SK-N-MC (cell line): Measurements from ENCODE around the gene MLN.

Source experiments
- DNase-seq: peaks from one replicate; pipeline ENCODE4 v3.0.0-alpha.2; 2011; ENCODE audit warnings: low read depth, low spot score
- H3K27ac ChIP-seq: fragments of 200-600 bp; sonication (generic); 2 replicates; pipeline ENCODE4 v1.5.1; 2016; ENCODE audit warnings: mixed run types
- H3K36me3 ChIP-seq: fragments of 200-600 bp; sonication (generic); 2 replicates; pipeline ENCODE4 v1.6.1; 2017; ENCODE audit warnings: antibody characterized with exemption, low read length, mixed read lengths; ENCODE audit not compliant: insufficient read depth
- H3K4me3 ChIP-seq: fragments of 200-600 bp; sonication (generic); 2 replicates; pipeline ENCODE4 v1.5.1; 2016
- H3K9ac ChIP-seq: fragments of 200-600 bp; sonication (generic); 2 replicates; pipeline ENCODE4 v1.8.0; 2017; ENCODE audit warnings: mixed run types, mixed read lengths; ENCODE audit not compliant: insufficient read length
- H3K9me3 ChIP-seq: fragments of 200-600 bp; sonication (generic); 2 replicates; pipeline ENCODE4 v1.6.1; 2017; ENCODE audit warnings: low read depth, mild to moderate bottlenecking, antibody characterized with exemption, low read length, moderate library complexity, mixed read lengths
- EZH2 ChIP-seq: fragments of 200-600 bp; sonication (generic); IDR thresholded peaks from one replicate; pipeline ENCODE4 v1.6.1; 2017; ENCODE audit warnings: antibody characterized with exemption
- FOXP2 ChIP-seq: optimal IDR thresholded peaks from 2 replicates; pipeline ENCODE3; 2011; ENCODE audit warnings: mild to moderate bottlenecking, moderate library complexity; ENCODE audit not compliant: insufficient read depth; ENCODE audit errors: extremely low read length, control extremely low read depth
- POLR2AphosphoS5 ChIP-seq: IDR thresholded peaks from 2 replicates; pipeline ENCODE4 v1.6.1; 2012; ENCODE audit warnings: mild to moderate bottlenecking, low read depth, low read length, borderline replicate concordance

MLN gene

DNA sequence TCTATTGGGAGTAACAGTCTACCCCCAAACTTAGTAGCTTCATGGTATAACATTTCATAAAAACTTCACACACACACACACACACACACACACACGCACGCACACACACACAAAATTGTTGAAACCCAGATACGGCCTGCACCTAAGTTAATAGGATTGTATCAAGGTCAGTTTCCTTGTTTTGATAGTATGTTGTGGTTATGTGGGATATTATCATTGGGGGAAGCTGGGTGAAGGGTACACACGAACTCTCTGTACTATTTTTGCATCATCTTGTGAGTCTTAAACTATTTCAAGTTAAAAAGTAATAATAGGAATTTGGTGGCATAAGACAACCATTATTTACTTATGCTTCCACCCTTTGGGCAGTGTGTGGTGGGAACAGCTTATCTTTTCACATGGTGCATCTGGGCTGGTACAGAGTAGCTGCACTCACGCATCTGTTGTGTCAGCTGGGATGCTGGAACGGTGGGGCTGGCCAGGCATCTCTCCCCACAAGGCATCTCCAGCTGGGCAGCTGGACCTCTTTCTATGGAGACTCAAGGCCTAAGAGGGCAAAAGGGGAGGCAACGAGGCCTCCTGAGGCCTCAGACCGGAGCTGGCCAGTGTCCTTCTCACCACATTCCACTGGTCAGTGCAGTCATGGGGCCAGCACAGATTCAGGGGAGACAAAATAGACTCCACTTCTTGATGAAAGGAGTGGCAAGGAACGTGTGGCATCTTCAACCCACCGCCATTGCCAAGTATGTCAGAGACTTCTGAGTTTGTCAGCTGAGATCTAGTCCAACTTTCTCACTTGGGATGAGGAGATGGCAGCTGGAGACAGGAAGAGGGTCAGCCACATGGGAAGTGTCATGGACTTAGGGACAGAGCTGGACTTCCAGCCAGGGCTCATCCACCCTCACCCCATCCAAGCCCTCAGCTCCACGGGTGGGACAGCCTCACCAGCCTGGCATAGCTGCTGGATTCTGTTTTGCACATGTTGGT lies 36.6 kb downstream of the MLN start:
- Histone ChIP-seq H3K27ac (no peak overlapping the region), H3K9me3 (no peaks in the 10 kb centered on the region), H3K9ac (no peak overlapping the region), H3K36me3 (peaks cover 2% of the 10 kb centered on the region), H3K4me3 (no peak overlapping the region)
- no peak for DNase-seq
- TF ChIP-seq FOXP2 (no peak), POLR2AphosphoS5 (no peak), EZH2 (no peak)

- DNase-seq = no peak
- H3K27ac ChIP-seq = no peak overlapping the region
- no peak for TF ChIP-seq POLR2AphosphoS5
- no peak for TF ChIP-seq EZH2
- H3K36me3 ChIP-seq = no peaks in the 10 kb centered on the region
- no peak overlapping the region for H3K9ac ChIP-seq
- no peaks in the 10 kb centered on the region for H3K9me3 ChIP-seq
- H3K4me3 ChIP-seq = no peak overlapping the region
Measured at GRCh38 chr6:33765368-33765767, 38.4 kb downstream of the MLN start.

GRCh38 chr6:33764036-33764435 lies 39.8 kb downstream of the MLN start:
- no peak for DNase-seq
- Histone ChIP-seq H3K9me3 (no peaks in the 10 kb centered on the region), H3K9ac (no peak overlapping the region), H3K36me3 (no peaks in the 10 kb centered on the region), H3K27ac (no peak overlapping the region), H3K4me3 (no peak overlapping the region)
- TF ChIP-seq EZH2 (no peak), FOXP2 (no peak), POLR2AphosphoS5 (no peak)

DNA sequence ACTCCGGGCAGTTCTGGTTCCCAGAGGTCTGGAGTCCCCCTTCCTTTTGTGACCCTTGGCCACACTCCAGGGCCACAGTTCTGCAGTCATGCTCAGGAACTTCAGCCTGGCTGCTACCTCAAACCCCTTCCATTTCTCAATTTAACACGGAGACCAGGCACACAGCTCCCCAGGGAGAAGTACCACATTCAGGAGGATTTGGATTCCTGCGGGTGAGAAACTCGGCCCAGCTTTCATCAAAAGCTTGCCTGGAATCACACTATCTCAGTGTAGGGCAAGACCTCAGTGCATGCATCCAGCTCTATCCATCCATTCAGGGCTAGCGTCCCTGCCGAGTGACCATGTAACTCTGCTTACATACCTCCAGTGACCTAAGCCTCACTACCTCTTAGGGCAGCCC lies 40.3 kb downstream of the MLN start:
- no peak for DNase-seq
- H3K9me3 ChIP-seq = no peaks in the 10 kb centered on the region
- H3K4me3 ChIP-seq = no peak overlapping the region
- TF ChIP-seq POLR2AphosphoS5 = no peak
- H3K36me3 ChIP-seq = no peaks in the 10 kb centered on the region
- no peak overlapping the region for H3K9ac ChIP-seq
- no peak overlapping the region for H3K27ac ChIP-seq

- Histone ChIP-seq H3K4me3 (no peak overlapping the region), H3K9ac (no peak overlapping the region), H3K27ac (no peak overlapping the region), H3K36me3 (no peaks in the 10 kb centered on the region), H3K9me3 (no peaks in the 10 kb centered on the region)
- no peak for DNase-seq
- no peak for TF ChIP-seq EZH2
- TF ChIP-seq POLR2AphosphoS5 = no peak
- TF ChIP-seq FOXP2 = no peak
Measured at GRCh38 chr6:33762713-33763112, 41.1 kb downstream of the MLN start.

DNA sequence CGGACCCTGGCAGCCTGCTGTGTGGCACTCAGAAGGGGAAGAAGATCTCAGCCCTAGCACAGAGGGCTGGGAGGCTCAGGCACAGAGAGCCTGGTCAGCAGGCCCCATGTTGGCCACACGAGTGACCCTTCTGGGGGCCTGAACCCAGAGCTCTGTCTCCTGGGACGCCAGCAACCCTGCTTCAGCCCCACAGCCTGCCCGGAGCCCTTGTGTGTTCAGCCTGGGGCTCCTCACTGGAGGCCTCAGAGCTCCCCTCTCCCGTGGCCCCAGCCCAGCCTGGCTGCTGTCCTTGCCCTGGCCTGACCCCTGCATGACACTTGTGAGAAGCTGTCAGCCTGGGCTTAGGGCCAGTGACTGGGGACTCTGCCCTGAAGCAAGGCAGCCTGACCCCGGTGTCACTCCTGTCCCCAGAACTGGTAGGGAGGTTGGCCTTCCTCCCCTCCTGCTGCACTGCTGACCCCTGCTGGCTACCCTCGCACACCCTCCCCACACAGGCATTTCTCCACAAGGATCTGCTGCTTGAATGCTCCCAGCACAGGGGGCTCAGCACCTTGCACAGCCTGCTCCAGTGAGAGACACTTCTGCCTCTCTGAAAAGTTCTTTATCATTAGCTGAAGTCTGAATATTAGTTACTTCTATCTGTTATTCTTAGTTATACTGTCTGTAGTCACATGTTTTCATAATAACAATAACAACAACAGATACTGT lies 41.7 kb downstream of the MLN start:
- Histone ChIP-seq H3K36me3 (no peaks in the 10 kb centered on the region), H3K4me3 (no peak overlapping the region), H3K9ac (no peak overlapping the region), H3K9me3 (no peaks in the 10 kb centered on the region), H3K27ac (no peak overlapping the region)
- no peak for DNase-seq
- TF ChIP-seq EZH2 (no peak), FOXP2 (no peak), POLR2AphosphoS5 (no peak)

GRCh38 chr6:33761581-33761921 lies 42.3 kb downstream of the MLN start:
- Histone ChIP-seq H3K36me3 (no peaks in the 10 kb centered on the region), H3K4me3 (no peak overlapping the region), H3K9me3 (no peaks in the 10 kb centered on the region), H3K27ac (no peak overlapping the region), H3K9ac (no peak overlapping the region)
- TF ChIP-seq POLR2AphosphoS5 = no peak
- TF ChIP-seq FOXP2 = no peak
- no peak for TF ChIP-seq EZH2
- DNase-seq = no peak

- Histone ChIP-seq H3K27ac (no peak overlapping the region), H3K4me3 (no peak overlapping the region), H3K36me3 (no peaks in the 10 kb centered on the region), H3K9ac (no peak overlapping the region), H3K9me3 (no peaks in the 10 kb centered on the region)
- TF ChIP-seq POLR2AphosphoS5 = no peak
- TF ChIP-seq EZH2 = no peak
- no peak for TF ChIP-seq FOXP2
- DNase-seq = no peak
Measured at GRCh38 chr6:33759887-33760629, 43.7 kb downstream of the MLN start.
